Activated CD8-positive, alpha-beta memory T cell treated with anti-CD3 and anti-CD28 coated beads, Interleukin-2, amount 50 U/mL, for 1 hour (primary cell): ENCODE measurements around the gene CGN.

Source experiments
- DNase-seq: peaks from one replicate; pipeline ENCODE4 v3.0.0-alpha.2; 2020; ENCODE audit errors: extremely low read depth

CGN gene, protein sequence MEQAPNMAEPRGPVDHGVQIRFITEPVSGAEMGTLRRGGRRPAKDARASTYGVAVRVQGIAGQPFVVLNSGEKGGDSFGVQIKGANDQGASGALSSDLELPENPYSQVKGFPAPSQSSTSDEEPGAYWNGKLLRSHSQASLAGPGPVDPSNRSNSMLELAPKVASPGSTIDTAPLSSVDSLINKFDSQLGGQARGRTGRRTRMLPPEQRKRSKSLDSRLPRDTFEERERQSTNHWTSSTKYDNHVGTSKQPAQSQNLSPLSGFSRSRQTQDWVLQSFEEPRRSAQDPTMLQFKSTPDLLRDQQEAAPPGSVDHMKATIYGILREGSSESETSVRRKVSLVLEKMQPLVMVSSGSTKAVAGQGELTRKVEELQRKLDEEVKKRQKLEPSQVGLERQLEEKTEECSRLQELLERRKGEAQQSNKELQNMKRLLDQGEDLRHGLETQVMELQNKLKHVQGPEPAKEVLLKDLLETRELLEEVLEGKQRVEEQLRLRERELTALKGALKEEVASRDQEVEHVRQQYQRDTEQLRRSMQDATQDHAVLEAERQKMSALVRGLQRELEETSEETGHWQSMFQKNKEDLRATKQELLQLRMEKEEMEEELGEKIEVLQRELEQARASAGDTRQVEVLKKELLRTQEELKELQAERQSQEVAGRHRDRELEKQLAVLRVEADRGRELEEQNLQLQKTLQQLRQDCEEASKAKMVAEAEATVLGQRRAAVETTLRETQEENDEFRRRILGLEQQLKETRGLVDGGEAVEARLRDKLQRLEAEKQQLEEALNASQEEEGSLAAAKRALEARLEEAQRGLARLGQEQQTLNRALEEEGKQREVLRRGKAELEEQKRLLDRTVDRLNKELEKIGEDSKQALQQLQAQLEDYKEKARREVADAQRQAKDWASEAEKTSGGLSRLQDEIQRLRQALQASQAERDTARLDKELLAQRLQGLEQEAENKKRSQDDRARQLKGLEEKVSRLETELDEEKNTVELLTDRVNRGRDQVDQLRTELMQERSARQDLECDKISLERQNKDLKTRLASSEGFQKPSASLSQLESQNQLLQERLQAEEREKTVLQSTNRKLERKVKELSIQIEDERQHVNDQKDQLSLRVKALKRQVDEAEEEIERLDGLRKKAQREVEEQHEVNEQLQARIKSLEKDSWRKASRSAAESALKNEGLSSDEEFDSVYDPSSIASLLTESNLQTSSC

DNA sequence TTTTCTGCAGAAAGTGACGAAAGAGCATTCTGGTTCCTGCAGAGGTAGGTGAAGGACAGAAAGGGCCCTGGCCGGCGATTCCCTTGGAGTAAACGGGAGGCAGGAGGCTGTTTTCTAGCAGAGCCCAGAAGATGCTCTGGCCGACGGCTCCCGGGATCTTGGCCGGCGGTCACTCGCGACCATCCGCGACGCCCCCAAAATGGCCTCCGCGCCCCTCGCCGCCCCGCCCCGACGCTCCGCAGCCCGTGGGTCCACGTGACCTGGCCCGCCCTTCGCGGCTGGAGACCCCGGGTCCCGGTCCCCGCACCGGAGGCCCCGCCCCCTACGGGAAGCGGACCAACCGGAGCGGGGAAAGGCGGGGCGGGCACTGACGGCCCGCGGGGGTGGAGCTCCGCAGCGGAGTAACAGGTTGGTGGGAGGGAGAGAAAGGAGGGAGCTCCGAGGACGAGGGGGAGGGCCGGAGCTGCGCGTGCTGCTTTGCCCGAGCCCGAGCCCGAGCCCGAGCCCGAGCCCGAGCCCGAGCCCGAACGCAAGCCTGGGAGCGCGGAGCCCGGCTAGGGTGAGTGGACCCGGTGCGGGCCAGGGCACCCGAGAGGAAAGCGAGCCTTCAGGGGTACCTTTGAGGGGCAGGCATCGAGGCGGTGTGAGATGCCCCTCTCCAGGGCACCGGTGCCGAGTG lies at the start of gene CGN:
Gene CGN, plus strand, starts transcription at position 431 of the 679 bp plus-strand sequence. CDS start 7,133 bp downstream, outside the sequence.
- DNase-seq: peak; percentile 64

DNA sequence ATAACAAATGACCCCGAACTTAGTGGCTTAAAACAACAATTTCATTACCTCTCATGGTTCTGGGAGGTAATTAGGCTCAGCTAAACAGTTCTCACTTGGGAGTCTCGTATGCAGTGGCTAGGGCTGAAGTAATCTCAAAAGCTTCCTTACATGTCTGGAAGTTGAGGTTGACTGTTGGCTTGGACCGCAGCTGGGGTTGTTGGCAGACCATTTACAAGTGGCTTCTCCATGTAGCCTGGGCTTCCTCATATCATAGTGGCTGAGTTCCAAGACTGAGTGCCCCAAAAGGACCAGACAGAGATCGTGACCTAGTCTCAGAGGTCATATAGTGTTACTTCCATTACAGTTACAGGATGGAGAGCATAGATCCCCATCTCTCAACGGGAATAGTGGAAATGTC lies 49.5 kb upstream of the CGN start:
- DNase-seq: no peak

DNA sequence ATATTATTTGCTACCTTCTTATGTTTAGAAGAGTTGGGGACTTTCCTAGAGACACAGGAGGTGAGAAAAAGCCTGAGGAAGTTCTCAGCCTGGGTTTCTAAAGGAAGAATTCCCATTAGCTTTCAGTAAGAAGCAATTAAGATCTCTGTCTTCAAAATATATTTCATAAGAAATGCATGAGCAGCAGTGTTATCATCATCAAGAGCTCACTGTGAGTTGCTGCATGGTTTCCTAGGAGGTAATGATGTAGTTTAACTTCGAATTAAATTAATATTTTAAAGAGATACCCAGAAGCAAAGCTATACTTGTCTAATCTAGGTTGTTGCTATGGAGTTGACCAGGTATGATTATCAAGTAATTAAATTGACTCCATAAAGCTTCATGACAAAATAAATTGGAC lies 46.2 kb upstream of the CGN start:
- no peak for DNase-seq

DNA sequence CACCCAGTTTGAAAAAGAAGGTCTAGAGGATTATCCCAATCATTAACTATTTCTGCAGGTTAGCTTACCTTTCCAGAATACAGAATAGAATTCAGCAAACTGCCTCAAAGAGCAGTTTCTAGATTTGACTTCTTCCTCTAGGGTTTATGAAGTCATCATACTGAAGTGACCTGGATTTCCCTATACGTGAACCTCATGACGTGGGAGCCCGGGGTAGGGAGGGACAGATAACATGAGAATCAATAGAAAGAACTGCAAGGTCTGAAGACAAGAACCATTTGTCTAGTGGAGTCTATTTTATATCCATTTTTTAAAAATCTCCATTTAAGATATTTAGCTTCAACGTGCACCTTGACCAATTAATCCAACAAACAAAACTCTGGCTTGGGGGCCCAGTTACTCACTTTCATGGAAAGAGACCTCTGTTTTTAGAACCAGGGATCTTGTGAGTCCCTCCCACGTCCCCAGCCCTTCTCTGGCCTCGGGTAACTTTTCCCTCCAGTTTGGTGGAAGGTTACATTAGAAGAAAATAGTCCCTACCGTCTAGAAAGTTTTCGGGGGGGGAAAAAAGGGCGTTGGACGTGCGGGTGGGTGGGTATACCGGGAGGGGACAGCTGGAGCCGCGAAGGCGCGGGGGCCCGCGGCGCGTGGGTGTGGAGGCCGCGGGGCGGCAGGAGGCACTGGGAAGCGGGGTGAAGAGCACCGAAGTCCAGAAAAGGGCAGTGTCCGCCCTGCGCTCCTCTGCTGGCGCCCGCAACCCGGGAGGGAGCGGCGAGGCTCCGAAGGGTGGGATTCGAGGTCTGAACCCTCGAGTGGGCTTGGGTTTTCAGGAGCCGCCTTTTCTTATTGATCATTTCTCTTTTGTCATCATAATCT lies 38.1 kb upstream of the CGN start:
- no peak for DNase-seq

DNA sequence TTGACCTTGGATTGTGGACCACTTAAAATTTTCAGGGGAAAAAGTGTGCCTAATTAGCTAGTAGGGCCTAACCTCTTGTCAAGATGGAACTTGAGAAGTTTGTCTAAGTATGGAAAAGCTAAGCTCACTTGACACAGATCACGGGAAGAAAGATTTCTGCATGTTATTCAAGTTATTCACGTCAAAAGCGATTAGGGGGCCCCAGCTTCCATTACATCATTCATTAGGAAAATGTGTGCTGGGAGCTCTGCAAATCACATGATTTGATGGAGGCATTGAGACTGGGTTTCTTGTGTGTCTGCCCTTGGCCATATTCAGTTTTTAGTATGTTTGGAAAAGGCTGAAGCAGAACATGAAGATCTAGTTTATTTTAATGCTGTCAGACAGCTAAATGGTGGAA lies 36.4 kb upstream of the CGN start:
- no peak for DNase-seq

DNA sequence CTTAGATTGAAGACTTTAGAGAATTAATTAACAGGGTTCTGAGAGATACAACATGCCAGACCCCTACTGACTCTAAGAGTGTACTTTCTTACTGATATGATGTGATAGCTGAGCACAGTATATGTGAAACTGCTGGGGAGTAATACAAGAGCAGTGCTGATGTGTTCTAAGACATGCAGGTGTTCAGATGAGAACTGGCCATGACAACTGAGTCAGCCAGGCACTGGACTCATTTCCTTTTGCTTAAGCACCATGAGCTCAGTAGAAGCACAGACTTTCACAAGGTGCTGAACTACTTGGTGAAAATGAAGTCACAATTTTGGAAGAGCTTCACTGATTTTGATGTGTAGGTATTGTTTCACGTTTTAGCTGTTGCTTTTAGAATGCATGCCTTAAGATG lies 36.0 kb upstream of the CGN start:
- DNase-seq: no peak

DNA sequence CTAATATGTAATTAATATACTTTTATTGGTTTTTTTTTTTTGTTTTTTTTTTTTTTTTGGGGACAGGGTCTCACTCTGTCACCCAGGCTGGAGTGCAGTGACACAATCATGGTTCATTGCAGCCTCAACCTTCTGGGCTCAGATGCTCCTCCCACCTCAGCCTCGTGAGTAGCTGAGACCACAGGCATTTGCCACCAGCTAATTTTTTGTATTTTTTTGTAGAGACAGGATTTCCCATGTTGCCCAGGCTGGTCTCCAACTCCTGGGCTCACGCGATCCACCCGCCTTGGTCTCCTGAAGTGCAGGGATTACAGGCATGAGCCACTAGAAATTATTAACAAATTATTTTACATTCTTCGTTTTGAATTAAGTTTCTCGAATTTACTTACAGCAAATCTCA lies 35.1 kb upstream of the CGN start:
- DNase-seq: no peak

DNA sequence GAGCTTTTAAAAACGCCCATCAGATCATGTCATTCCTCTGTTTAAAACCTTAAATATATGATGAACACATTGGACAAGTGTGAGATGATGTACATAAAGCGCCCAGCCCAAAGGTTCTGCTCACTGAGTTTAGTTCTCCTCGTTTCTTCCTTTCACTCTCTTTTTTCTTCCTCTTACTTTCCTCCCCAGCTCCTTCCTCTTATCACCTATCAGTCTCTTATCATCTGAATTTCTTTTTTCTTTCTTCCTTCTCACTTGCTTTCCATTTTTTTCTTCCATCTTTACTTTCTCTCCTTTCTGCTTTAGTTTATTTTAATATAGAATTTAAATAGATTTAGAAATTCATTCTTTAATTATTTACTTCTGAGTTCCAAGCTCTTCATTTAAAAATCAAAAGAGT lies 34.1 kb upstream of the CGN start:
- no peak for DNase-seq

DNA sequence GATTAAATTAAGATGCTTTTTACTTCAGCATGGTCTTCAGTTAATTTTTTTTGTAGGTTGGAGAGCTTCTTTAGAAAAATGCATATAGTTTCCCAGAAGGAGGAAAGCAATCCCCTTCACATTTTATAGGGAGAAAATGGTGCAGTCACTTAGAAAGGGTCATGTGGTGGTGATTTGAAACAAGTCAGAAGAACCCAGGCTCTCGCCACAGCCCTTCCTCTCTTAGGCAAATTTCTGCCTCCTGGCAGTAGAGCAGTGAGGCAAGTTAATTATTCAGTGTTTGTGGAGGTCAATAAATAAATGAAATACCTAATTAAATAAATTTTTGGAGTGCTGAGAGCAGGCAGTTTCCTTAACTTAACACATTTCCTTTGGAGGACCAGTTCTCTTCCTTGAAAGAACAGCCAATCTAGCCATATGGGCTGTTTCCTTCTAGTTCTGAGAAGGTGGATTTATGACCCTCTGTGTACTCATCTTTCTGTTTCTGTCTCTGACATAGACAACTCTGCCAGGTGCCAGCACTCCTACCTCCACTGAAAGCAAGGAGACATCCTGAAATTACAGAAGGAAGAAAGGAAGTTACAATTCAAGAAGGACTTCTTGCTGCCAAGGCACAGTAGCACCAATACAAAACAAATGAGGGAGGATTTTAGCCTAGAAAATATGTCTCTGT lies 32.9 kb upstream of the CGN start:
- no peak for DNase-seq

DNA sequence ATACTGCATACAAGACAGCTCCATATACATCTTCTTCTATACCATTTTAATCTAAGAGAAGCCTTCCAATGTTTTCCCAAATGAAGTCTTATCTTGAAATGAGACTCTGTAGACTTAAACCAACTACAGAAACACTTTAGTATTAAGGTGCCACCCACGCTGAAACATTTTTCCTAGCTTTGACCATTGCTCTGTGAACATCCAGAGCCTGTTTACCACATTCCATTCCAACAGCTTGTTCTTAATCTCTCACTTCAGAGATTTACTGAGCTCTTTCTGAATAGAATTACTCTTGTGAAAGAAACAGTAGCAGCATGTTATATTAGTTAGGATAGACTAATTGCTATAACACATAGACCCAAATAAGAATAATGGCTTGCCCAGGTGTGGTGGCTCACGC lies 32.3 kb upstream of the CGN start:
- no peak for DNase-seq

DNA sequence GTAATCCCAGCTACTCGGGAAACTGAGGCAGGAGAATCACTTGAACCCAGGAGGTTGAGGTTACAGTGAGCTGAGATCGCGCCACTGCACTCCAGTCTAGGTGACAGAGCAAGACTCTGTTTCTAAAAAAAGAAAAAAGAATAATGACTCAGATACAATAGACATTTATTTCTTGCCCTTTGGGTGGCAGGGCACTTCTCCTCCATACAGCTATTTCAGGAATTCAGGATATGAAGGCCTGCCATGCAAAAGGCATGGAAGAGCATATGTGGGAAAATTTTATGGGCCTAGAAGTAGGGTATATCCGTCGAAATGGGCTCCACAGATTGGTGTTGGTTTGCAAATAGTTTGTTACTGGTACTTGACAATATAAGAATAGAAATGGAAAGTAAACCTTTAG lies 31.7 kb upstream of the CGN start:
- DNase-seq: no peak

DNA sequence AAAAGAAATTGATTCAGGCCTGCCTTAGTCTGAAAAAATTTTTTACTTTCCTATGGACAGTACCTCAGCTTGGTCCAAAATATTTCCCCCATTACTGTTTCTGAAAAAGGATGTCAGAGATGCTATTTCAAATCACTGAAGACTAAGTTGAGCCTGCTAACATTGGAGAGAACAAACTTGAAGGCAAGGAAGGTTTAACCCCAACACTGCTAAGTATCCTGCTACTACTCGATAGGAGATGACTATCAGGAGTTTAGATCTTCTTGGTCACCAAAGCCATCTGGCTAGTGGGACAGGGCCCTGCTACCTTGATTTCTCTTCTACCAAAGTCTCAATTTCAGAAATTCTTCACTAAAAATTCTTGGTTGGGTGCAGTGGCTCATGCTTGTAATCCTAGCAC lies 29.2 kb upstream of the CGN start:
- no peak for DNase-seq

DNA sequence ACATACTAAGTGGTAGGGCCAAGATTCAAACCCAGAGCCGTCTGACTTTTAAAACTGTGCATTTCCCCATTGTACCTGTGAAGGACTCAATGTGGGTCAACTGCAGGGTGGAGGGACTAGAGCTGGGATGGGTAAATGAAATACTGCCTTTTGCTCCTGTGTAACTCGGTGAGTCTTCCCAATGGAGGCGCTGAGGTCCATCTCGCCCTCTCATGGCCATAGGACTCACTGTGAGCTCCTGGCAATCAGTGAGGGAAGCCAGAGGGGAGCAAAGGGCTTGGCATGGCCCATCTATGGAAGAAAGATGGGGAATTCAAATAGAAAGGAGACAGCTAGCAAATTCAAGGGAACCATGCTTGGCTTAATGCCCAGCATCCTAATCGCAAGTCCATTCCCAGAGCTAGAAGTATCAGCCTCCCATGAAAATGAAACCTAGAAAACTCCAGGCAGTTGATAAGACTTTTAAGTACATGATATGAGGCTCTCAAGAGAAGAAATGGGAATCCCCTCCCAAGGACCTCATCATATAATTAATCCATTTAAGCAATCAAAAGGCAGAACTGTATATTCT lies 25.4 kb upstream of the CGN start:
- no peak for DNase-seq

DNA sequence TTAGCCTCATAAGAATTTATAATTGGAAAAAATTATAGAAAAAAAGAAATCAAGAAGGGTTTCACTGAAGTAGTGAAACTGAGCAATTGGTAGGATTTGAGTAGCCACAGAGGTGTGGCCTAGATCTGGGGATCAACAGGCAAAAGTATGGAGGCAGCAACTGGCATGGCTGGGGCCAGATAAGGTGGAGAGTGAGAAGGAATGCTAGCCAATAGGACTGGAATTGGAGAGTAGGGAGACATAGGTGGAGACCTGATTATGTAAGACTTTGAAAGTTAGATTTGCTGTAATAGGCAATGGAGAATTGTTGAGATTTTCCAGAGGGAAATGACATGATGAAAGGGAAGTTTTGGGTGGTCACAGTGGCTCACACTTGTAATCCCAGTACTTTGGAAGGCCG lies 24.6 kb upstream of the CGN start:
- DNase-seq: no peak

DNA sequence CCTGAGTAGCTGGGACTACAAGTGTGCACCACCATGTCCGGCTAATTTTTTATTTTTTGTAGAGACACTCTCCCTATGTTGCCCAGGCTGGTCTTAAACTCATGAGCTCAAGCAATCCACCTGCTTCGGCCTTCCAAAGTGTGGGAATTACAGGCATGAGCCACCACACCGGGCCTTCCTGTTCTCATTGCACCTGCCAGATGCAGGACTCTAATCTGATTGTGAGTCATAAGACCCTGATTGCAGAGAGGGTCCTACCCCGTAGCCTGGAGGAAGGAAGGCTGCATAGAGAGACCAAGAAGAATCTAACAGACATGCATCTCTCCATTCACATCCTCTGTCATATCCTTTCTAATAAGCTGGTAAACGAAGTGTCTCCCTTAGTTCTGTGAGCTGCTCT lies 19.5 kb upstream of the CGN start:
- DNase-seq: no peak

DNA sequence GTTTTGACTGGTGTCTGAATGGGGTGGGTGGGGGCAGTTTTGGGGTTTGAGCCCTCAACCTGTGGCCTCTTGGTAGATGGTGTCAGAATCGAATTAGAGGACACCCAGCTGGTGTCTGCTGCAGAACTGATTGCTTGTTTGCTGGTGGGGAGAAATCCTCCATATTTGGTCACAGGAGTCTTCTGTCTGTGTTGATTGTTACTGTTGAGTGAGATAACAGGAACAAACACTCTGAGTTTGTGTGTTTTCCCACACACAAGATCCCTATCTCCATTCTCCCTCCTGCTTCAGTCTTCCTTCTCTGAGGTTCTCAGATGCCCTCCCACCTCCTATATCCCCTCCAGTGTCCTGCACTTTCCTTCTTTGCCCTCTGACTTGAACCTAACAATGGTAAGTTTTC lies 19.1 kb upstream of the CGN start:
- DNase-seq: no peak

DNA sequence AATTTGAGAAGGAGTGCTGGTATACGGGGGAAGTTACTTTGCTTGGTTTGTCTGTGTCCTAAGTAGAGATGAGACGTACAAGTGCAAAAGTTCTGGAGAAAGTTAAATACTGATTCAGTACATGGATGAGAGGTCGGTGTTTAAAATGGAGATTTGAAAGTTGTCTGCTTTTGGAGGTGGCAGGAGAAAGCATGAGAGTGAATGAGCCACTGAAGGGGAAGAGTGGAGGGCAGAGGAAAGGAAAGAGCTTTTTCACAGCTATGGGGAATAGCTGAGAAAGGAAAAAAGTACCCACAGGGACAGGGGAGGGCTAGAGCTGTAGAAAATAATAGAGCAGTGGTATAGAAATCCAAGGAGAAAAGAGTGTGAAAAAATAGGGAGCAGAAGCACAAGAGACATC lies 18.1 kb upstream of the CGN start:
- DNase-seq: no peak

DNA sequence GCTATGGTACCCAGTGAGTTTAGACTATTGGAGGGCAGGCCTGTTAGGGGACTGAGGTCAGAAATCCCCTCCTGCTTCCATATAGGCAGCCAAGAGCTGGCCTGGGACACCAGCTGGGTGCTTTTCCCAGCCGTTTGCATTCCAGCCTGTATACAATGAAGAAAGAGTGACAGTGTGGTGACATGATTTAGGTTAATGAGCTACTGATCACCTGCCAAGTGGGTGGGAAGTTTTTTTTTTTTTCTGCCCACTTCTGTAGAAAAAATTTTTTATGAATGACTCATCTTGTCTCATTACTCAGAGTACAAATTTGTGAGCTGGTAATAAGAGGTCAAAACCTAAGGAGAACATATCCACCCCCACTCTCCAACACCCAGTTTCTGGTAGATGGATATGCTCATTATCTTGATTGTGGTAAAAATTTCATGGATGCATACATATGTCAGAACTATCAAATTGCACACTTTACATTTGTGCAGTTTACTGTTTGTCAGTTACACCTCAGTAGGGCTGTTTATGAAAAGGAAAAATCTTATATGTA lies 16.4 kb upstream of the CGN start:
- no peak for DNase-seq

DNA sequence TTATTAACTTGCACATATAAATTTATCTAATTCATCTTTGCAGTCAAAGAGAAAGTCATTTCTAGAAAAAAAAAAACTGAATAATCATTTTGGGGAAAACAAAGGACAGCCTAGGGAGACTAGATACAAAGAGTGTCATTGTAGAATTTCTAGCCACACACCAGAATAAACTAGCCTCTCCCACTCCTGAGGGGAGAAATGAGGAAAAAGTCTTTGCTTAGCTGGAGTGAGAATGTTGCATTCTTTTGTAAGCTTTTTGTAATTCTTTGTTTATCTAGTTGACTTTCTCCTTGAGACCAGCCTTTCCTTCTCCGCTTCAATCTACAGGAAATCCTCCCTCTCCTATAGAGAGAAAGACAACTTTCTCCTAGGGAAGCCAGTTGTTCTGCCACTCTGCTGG lies 15.9 kb upstream of the CGN start:
- DNase-seq: no peak

DNA sequence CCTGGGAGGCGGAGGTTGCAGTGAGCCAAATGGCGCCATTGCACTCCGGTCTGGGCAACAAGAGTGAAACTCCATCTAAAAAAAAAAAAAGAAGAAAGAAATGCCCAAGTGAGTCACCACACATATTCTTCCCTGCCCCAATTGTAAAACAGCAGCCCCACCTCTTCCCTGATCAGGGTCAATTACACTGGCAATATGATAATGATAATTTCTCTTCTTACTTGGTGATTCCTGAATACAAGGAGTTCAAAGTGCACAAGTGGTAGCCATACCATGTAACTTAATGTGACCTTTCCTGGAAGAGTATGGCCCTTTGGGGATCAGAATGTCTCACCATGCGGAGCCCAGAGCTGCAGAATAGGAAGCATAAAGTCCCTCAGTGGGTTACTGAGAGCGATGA lies 11.8 kb upstream of the CGN start:
- DNase-seq: no peak
